Measurements from ENCODE around the gene FNDC1.
"Not testable (repeated sequence)": the region's sequence is repeated elsewhere in the genome, so short reads cannot be mapped to it uniquely, and the experiment has no call there.

Gene FNDC1

GRCh38 chr6:159252955-159253508 lies 83.8 kb downstream of the FNDC1 start:
- in situ Hi-C loops (cut with MboI; ENCODE audit: low sequenced_read_pairs), result no loop called here

DNA sequence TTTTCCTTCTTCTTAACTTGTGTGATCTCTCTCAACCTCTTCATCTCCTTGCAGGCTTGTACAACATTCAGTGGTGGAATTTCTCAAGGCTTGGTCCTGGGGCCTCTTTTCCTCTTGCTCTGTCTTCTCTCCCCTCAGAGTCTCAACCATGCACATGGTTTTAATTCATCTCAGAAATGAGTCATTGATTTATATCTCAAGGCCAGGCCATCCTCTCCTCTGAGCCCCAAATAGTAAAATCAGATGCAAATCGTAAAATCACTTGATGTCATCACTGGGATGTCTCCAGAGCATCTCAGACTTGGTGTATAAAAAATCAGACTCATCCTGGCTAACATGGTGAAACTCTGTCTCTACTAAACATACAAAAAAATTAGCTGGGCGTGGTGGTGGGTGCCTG lies 85.0 kb downstream of the FNDC1 start:
- in situ Hi-C loops (cut with MboI; ENCODE audit: low sequenced_read_pairs), result no loop called here

- in situ Hi-C loops (cut with MboI; ENCODE audit: low sequenced_read_pairs), result no loop called here
Measured at GRCh38 chr6:159255434-159255951, 86.3 kb downstream of the FNDC1 start.

GRCh38 chr6:159256128-159256527 lies 86.9 kb downstream of the FNDC1 start:
- in situ Hi-C loops (cut with MboI; ENCODE audit: low sequenced_read_pairs), result no loop called here

DNA sequence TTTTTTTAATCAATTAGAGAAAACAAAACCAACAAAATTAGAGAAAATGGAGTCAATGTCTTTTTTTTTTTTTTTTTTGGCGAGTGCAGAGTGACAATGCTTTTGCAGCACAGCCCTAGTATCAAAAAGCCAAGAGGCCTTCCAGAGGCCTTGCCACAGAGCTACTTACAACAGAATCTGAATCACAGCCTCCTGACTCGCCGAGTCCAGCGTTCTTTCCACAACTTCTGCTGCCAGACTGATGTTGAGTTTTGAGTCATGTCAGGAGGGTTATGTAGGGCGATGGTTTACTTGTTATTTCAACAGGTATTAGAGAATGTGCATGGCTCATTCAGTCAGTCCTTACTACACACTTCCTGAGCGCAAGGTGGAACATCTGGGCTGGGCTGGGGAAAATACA lies 88.6 kb downstream of the FNDC1 start:
- in situ Hi-C loops (cut with MboI; ENCODE audit: low sequenced_read_pairs), result no loop called here

DNA sequence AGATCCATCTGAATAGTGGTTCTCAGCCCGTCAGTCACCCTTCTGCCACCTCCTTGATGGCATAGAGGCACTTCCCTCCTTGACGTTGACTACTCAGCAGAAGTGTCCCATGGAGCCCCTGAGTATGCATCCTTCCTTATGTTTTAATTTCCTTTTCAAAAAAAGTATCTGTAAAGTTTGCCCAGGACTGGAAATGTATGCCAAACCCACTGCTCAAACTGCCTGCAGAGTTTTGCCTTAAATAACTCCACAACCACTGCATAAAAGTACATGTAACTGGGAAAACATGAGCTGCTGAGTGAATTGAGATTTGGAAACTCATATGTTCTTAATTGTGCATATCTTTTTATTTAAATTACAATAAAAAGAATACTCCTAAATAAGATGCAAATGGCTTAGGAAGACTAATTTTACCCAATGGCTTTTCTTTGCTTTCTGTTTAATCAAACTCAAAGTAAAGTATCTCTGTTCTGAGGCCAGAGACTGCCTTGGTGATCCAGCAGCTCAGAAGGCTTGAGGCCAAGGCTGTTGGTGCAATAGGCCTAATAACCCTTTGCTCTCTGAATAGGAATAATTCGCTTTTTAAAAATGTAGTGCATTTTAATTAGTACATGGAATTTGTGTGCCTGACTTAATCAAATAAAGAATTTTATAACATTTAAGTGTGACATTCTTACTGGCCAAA lies 90.4 kb downstream of the FNDC1 start:
- in situ Hi-C loops (cut with MboI; ENCODE audit: low sequenced_read_pairs), result no loop called here

DNA sequence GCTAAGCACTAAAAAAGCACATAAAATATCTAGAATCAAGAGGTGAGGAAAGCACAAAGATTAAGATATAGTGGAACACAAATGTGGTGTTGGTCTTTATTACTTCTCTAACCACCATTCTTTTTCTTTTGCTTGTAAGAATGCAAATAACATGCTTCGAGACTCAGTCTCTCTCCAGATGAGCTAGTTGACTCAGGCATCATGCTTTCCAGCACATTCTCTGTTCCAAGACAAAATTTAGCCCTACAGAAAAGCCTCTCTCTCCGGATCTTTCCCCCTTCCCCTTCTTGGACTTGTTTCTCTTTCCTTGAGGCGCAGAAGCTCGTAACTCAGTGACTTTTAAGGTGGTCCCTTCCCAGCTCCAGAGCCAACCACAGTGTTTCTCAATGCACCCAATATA lies 91.0 kb downstream of the FNDC1 start:
- in situ Hi-C loops (cut with MboI; ENCODE audit: low sequenced_read_pairs), result no loop called here

GRCh38 chr6:159261995-159262394 lies 92.8 kb downstream of the FNDC1 start:
- in situ Hi-C loops (cut with MboI; ENCODE audit: low sequenced_read_pairs), result no loop called here

- in situ Hi-C loops (cut with MboI; ENCODE audit: low sequenced_read_pairs), result no loop called here
Measured at GRCh38 chr6:159262586-159262985, 93.4 kb downstream of the FNDC1 start.

DNA sequence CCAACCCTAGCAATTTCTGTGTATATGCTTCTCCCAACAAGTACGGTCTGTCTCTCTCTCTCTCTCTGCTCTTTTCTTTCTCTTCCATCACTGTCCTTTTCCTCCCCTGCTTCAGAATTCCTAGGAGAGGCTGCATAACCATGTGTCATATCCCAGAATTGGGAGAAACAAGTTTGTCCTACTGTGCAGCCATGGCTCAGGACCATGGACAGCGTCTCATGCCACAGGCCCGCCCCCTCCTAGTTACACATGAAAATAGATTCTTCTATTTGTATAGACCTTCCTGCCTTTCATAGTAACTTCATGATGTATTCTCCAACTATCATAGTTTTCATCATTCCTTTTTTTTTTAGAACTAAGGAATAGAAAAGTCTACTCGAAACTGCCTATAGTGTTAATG lies 98.0 kb downstream of the FNDC1 start:
- in situ Hi-C loops (cut with MboI; ENCODE audit: low sequenced_read_pairs), result no loop called here

DNA sequence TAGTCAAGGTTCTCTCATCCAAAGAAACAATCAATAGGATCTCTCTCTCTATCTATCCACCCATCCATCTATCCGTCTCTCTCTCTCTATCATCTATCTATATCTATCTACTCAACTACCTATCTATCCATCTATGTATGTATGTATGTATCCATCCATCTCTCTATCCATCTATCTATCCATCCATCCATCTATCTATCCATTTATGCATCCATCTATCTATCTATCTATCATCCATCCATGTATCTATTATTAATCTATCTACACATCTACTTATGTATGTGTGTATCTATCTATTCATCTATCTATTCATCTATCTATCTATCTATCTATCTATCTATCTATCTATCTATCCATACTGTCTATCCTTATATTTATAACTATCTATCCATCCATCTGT lies 99.3 kb downstream of the FNDC1 start:
- in situ Hi-C loops (cut with MboI; ENCODE audit: low sequenced_read_pairs), result no loop called here

GRCh38 chr6:159271257-159271656 lies 102.1 kb downstream of the FNDC1 start:
- in situ Hi-C loops (cut with MboI; ENCODE audit: low sequenced_read_pairs), result no loop called here

- in situ Hi-C loops (cut with MboI; ENCODE audit: low sequenced_read_pairs), result no loop called here
Measured at GRCh38 chr6:159278626-159279025, 109.4 kb downstream of the FNDC1 start.

- in situ Hi-C loops (cut with MboI; ENCODE audit: low sequenced_read_pairs), result no loop called here
Measured at GRCh38 chr6:159279790-159280277, 110.6 kb downstream of the FNDC1 start.

- in situ Hi-C loops (cut with MboI; ENCODE audit: low sequenced_read_pairs), result no loop called here
Measured at GRCh38 chr6:159282421-159282820, 113.2 kb downstream of the FNDC1 start.

DNA sequence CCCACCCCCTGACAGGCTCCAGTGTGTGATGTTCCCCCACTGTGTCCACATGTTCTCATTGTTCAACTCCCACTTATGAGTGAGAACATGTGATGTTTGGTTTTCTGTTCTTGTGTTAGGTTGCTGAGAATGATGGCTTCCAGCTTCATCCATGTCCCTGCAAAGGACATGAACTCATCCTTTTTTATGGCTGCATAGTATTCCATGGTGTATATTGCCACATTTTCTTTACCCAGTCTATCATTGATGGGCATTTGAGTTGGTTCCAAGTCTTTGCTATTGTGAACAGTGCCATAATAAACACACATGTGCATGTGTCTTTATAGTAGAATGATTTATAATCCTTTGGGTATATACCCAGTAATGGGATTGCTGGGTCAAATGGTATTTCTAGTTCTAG lies 115.5 kb downstream of the FNDC1 start:
- in situ Hi-C loops (cut with MboI; ENCODE audit: low sequenced_read_pairs), result not testable (repeated sequence)

DNA sequence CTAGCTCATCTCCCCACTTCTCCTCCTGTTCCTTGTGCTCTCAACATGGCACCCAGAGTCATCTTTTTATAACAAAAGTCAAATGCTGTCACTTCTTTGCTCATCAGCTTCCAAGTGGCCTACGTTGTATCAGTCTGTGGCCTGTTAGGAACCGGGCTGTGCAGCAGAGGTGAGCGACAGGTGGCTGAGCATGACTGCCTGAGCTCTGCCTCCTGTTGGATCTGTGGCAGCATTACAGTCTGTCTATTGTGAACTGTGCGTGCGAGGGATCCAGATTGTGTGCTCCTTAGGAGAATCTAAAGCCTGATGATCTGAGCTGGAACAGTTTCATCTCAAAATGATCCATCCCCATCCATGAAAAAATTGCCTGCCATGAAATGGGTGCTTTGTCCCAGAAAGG lies 129.6 kb downstream of the FNDC1 start:
- in situ Hi-C loops (cut with MboI; ENCODE audit: low sequenced_read_pairs), result no loop called here

DNA sequence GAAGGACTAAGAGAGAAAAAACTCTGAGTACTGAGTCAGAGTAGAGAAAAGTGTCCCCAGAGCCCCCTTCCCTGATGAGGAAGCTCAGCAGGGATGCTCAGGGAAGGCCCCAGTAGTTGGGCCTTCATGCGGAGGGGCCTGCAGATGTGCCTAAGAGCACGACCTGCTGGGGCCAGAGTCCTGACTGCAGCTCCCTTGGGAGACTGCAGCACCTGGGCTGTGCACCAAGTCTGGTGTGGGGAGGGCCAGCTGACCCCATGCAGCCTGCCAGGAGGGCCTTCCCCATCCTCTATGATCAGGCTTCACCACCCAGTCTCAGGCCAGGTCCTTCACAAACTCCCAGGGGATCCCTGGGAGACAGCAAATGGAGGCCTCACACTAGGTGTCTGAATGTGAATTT lies 130.4 kb downstream of the FNDC1 start:
- in situ Hi-C loops (cut with MboI; ENCODE audit: low sequenced_read_pairs), result no loop called here

- in situ Hi-C loops (cut with MboI; ENCODE audit: low sequenced_read_pairs), result no loop called here
Measured at GRCh38 chr6:159301277-159301676, 132.1 kb downstream of the FNDC1 start.

- in situ Hi-C loops (cut with MboI; ENCODE audit: low sequenced_read_pairs), result no loop called here
Measured at GRCh38 chr6:159301810-159302593, 132.8 kb downstream of the FNDC1 start.

GRCh38 chr6:159302594-159302992 lies 133.4 kb downstream of the FNDC1 start:
- in situ Hi-C loops (cut with MboI; ENCODE audit: low sequenced_read_pairs), result no loop called here

GRCh38 chr6:159303159-159303558 lies 134.0 kb downstream of the FNDC1 start:
- in situ Hi-C loops (cut with MboI; ENCODE audit: low sequenced_read_pairs), result no loop called here

Measured in HL-60/S4 (cell line).